Endothelial cell of umbilical vein (primary cell): ENCODE results near the gene RGS19. TPM values are rescaled to one million over a fixed set of nuclear protein-coding genes. Genes with fewer than 3 reads are reported as not detected.

Experiments
- BruUV-seq: library from RNA; stranded (reverse); fragments of 400-500 nt; replicated peaks from 2 replicates; lab custom pipeline; 2021; lab: Mats Ljungman, UMichigan
- CTCF ChIA-PET: fragments of 300-600, 350-600 bp; sonication (Branson Sonifier 250); formaldehyde crosslinking; loops from one replicate; lab custom pipeline; 2021; ENCODE audit warnings: antibody characterized with exemption, inconsistent platforms; lab: Charles Lee
- POLR2A ChIA-PET: fragments of 300-600, 350-600 bp; sonication (Branson Sonifier 250); formaldehyde crosslinking; loops from one replicate; lab custom pipeline; 2021; ENCODE audit warnings: antibody characterized with exemption, inconsistent platforms; lab: Charles Lee
- DNase-seq: peaks from one replicate; pipeline ENCODE4 v3.0.0-alpha.2; 2011; ENCODE audit warnings: low read depth, low spot score
- FAIRE-seq: peaks from 2 replicates; lab custom pipeline; 2011; peaks lifted over from hg19 to GRCh38; lab: Jason Lieb, UNC
- H2AFZ ChIP-seq: 2 replicates; pipeline ENCODE4 v1.6.0; 2012; ENCODE audit warnings: low read depth, low read length, control low read depth, inconsistent platforms
- H3K27ac ChIP-seq: 2 replicates; pipeline ENCODE4 v1.5.1; 2011; ENCODE audit warnings: low read depth, mild to moderate bottlenecking, control low read depth, low read length, moderate library complexity; ENCODE audit not compliant: insufficient read depth
- H3K27me3 ChIP-seq, 2 experiments: 2 replicates each; pipeline versions ENCODE4 v1.6.0 to v1.6.1; 2011; ENCODE audit warnings: low read length in 2 of 2, mixed read lengths in 1 of 2; ENCODE audit not compliant: control insufficient read depth in 2 of 2, insufficient read depth in 2 of 2
- H3K36me3 ChIP-seq, 2 experiments: 2 replicates in 1 of 2; 3 replicates in 1 of 2; pipeline ENCODE4 v1.5.1; 2011; ENCODE audit warnings: low read length in 2 of 2, mild to moderate bottlenecking in 1 of 2, moderate library complexity in 1 of 2; ENCODE audit not compliant: control insufficient read depth in 2 of 2, insufficient read depth in 2 of 2; ENCODE audit errors: extremely low read depth in 1 of 2
- H3K4me1 ChIP-seq: 3 replicates; pipeline ENCODE4 v1.5.1; 2011; ENCODE audit warnings: mild to moderate bottlenecking, low read length; ENCODE audit not compliant: control insufficient read depth, insufficient read depth; ENCODE audit errors: extremely low read depth
- H3K4me2 ChIP-seq: 2 replicates; pipeline ENCODE4 v1.6.1; 2011; ENCODE audit warnings: low read length, control low read depth, mixed read lengths; ENCODE audit not compliant: insufficient read depth
- H3K4me3 ChIP-seq, 3 experiments: fragments of 200-600 bp in 1 of 3; sonication (generic), shearing (Covaris generic) in 1 of 3; replicated peaks in 1 of 3; 2 replicates each; pipeline ENCODE4 v1.5.1; 2011 to 2016; ENCODE audit warnings: control low read depth in 3 of 3, low read length in 3 of 3, mild to moderate bottlenecking in 2 of 3, inconsistent platforms in 1 of 3, low read depth in 1 of 3, moderate library complexity in 1 of 3; ENCODE audit not compliant: insufficient read depth in 1 of 3
- H3K79me2 ChIP-seq: 2 replicates; pipeline ENCODE4 v1.6.0; 2012; ENCODE audit warnings: low read length, inconsistent platforms; ENCODE audit not compliant: control insufficient read depth, insufficient read depth
- H3K9ac ChIP-seq: replicated peaks from 2 replicates; pipeline ENCODE3; 2011; ENCODE audit warnings: low read length, control low read depth; ENCODE audit not compliant: insufficient read depth; ENCODE audit errors: extremely low read depth
- H3K9me1 ChIP-seq: replicated peaks from 3 replicates; pipeline ENCODE4 v1.6.0; 2011; ENCODE audit warnings: mild to moderate bottlenecking, low read length; ENCODE audit not compliant: control insufficient read depth, insufficient read depth; ENCODE audit errors: extremely low read depth
- H3K9me3 ChIP-seq: replicated peaks from 2 replicates; pipeline ENCODE4 v1.5.1; 2012; ENCODE audit warnings: low read length, inconsistent platforms; ENCODE audit not compliant: control insufficient read depth, insufficient read depth
- H4K20me1 ChIP-seq: replicated peaks from 2 replicates; pipeline ENCODE3; 2011; ENCODE audit warnings: mild to moderate bottlenecking, low read length; ENCODE audit not compliant: control insufficient read depth, insufficient read depth; ENCODE audit errors: extremely low read depth
- CTCF ChIP-seq, 2 donors: IDR thresholded peaks; 1 replicate in 1 of 2; 2 replicates in 1 of 2; pipeline ENCODE4 v1.5.1; 2011; ENCODE audit warnings: low read length in 2 of 2, mild to moderate bottlenecking in 2 of 2, moderate library complexity in 2 of 2, control low read depth in 1 of 2, inconsistent platforms in 1 of 2, low read depth in 1 of 2; ENCODE audit not compliant: insufficient read depth in 1 of 2; ENCODE audit errors: extremely low read depth in 1 of 2
- EZH2 ChIP-seq: IDR thresholded peaks from 2 replicates; pipeline ENCODE4 v1.6.1; 2012; ENCODE audit warnings: borderline replicate concordance, low read depth, mild to moderate bottlenecking, moderate library complexity, low read length, inconsistent platforms; ENCODE audit not compliant: severe bottlenecking
- FOS ChIP-seq: IDR thresholded peaks from 2 replicates; pipeline ENCODE4 v1.6.1; 2011; ENCODE audit warnings: mild to moderate bottlenecking, low read length, moderate library complexity, borderline replicate concordance; ENCODE audit not compliant: insufficient read depth
- GATA2 ChIP-seq: IDR thresholded peaks from 2 replicates; pipeline ENCODE4 v1.7.0; 2011; ENCODE audit warnings: low read depth, mild to moderate bottlenecking, moderate library complexity, mixed read lengths, low read length; ENCODE audit not compliant: insufficient read length, insufficient read depth
- JUN ChIP-seq: IDR thresholded peaks from 2 replicates; pipeline ENCODE4 v1.6.1; 2011; ENCODE audit warnings: borderline replicate concordance, low read depth; ENCODE audit not compliant: insufficient read length, insufficient read depth
- MAX ChIP-seq: IDR thresholded peaks from 2 replicates; pipeline ENCODE4 v1.6.1; 2011; ENCODE audit not compliant: insufficient read depth, insufficient read length
- MYC ChIP-seq: IDR thresholded peaks from one replicate; pipeline ENCODE4 v1.6.1; 2011; ENCODE audit warnings: mild to moderate bottlenecking, low read depth, low read length
- POLR2A ChIP-seq: IDR thresholded peaks from 2 replicates; pipeline ENCODE4 v1.6.1; 2012; ENCODE audit warnings: low read depth, mild to moderate bottlenecking, control low read depth, low read length
- POLR2AphosphoS5 ChIP-seq: IDR thresholded peaks from 2 replicates; pipeline ENCODE4 v1.6.1; 2012; ENCODE audit warnings: low read depth, mild to moderate bottlenecking, control low read depth, low read length, moderate library complexity; ENCODE audit not compliant: insufficient read depth
- dilution Hi-C: fragments of 300-500 bp; cut with MboI; formaldehyde crosslinking; loops from one replicate; pipeline ENCODE4 v1.15.0; 2019; ENCODE audit warnings: low sequenced_read_pairs; ENCODE audit not compliant: extremely low pct_ligation_motif_present
- intact Hi-C: fragments of 100-400 bp; cut with micrococcal nuclease; formaldehyde crosslinking; loops from one replicate; pipeline ENCODE4 v1.10.0; 2022
- polyA plus RNA-seq, 4 experiments: library from polyadenylated mRNA; depleted of rRNA in 3 of 4; stranded (reverse) in 3 of 4; unstranded in 1 of 4; fragments of >200 nt; gene quantifications; 2 replicates each; pipeline versions ENCODE4 v1.2.1 to v1.2.3, GENCODE V29; 2011 to 2012; ENCODE audit warnings: missing spikeins in 1 of 4
- total RNA-seq: library from RNA; stranded (reverse); gene quantifications from 2 replicates; pipeline ENCODE4 v1.2.3, GENCODE V29; 2021

RGS19 gene
- total and polyA plus RNA-seq, 2 donors (not counting 3 experiments of a cell fraction or from before 2014, with no cell fraction given), result 27.8 to 33.7 TPM

GRCh38 chr20:64082126-64082731 lies 2.9 kb upstream of the RGS19 start:
- H3K27ac ChIP-seq, result no peak overlapping the region
- H3K36me3 ChIP-seq, result no peaks in the 10 kb centered on the region
- POLR2A ChIA-PET, result no interaction called here
- DNase-seq (no peak), FAIRE-seq (no peak)
- peaks cover 20% of the 10 kb centered on the region for H3K4me1 ChIP-seq
- CTCF ChIA-PET, result interaction anchor here (2.0 kb wide), 1 partner anchor 43 kb away, joined by 16 read pairs; no protein-coding TSS in a partner anchor
- dilution Hi-C loops, result no loop called here
- H2AFZ ChIP-seq, result no peak overlapping the region
- no peaks in the 10 kb centered on the region for H3K9me1 ChIP-seq
- BruUV-seq, result no TSS peak
- peaks cover 23 to 32% of the 10 kb centered on the region in 2 experiments for H3K27me3 ChIP-seq
- H3K79me2 ChIP-seq, result peaks cover 6% of the 10 kb centered on the region
- intact Hi-C loops, result no loop called here
- no peak overlapping the region for H3K4me2 ChIP-seq
- no peak for TF ChIP-seq POLR2AphosphoS5
- no peak for TF ChIP-seq JUN
- no peak for TF ChIP-seq GATA2
- no peak for TF ChIP-seq POLR2A
- TF ChIP-seq MYC, result no peak
- no peak for TF ChIP-seq EZH2
- no peaks in the 10 kb centered on the region for H3K9me3 ChIP-seq
- H3K4me3 ChIP-seq, result no peak overlapping the region
- H4K20me1 ChIP-seq, result no peaks in the 10 kb centered on the region
- no peak overlapping the region for H3K9ac ChIP-seq

DNA sequence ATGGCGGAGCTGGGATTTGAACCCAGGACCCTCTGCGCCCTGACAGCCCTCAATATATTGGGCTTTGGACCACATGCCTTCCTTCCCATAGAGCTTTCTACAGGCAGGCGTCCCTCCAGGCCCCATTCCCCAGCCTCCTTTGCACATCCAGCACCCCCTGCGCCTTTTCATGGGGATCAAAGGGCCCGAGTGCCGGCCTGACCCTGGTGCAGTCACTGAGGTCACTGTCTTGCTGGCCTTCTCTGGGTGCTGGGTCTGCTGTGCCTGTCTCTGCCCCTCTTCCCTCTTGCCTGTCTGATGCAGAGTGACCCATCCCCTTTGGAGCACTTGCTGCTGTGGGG lies 2.3 kb upstream of the RGS19 start:
- Histone ChIP-seq H3K9ac (no peak overlapping the region), H3K27ac (no peak overlapping the region), H4K20me1 (no peaks in the 10 kb centered on the region), H3K4me1 (peaks cover 20% of the 10 kb centered on the region), H3K4me3 (no peak overlapping the region), H3K9me1 (no peaks in the 10 kb centered on the region), H3K79me2 (peaks cover 6% of the 10 kb centered on the region), H3K4me2 (no peak overlapping the region), H3K27me3 (peaks cover 20 to 28% of the 10 kb centered on the region in 2 experiments), H3K36me3 (no peaks in the 10 kb centered on the region), H2AFZ (no peak overlapping the region), H3K9me3 (no peaks in the 10 kb centered on the region)
- ChIA-PET CTCF (interaction anchor here (3.0 kb wide), 1 partner anchor 43 kb away, joined by 14 read pairs; no protein-coding TSS in a partner anchor), POLR2A (no interaction called here)
- dilution Hi-C loops (no loop called here), intact Hi-C loops (no loop called here)
- FAIRE-seq (no peak), DNase-seq (no peak)
- TF ChIP-seq EZH2 (no peak), GATA2 (no peak), JUN (no peak), FOS (no peak), MYC (no peak), POLR2AphosphoS5 (no peak), MAX (no peak), CTCF (IDR thresholded peaks at IDR 0.05; ENCODE audit: extremely low read depth in 1 of 2, insufficient read depth in 1 of 2, low read depth in 1 of 2, low read length in 2 of 2) (no peak), POLR2A (no peak)
- no TSS peak for BruUV-seq
